ENCODE data around the gene PNPLA2.

PNPLA2 gene

GRCh38 chr11:786235-787083, 32.3 kb upstream of the PNPLA2 start:
- no peak for DNase-seq

GRCh38 chr11:787084-787675, 31.5 kb upstream of the PNPLA2 start:
- no peak for DNase-seq

- DNase-seq = no peak
Observed at GRCh38 chr11:788009-788640, 30.6 kb upstream of the PNPLA2 start.

- no peak for DNase-seq
Observed at GRCh38 chr11:788953-789940, 29.5 kb upstream of the PNPLA2 start.

- no peak for DNase-seq
Observed at GRCh38 chr11:789943-790342, 28.8 kb upstream of the PNPLA2 start, which contains the start of gene CEND1. Gene CEND1, minus strand, starts transcription at chr11:790090. Its CDS starts 1,514 bp downstream, at chr11:788576.

GRCh38 chr11:790721-791564, 27.8 kb upstream of the PNPLA2 start:
- DNase-seq = no peak

- no peak for DNase-seq
Observed at GRCh38 chr11:791658-792534, 26.8 kb upstream of the PNPLA2 start.

- no peak for DNase-seq
Observed at GRCh38 chr11:792535-792821, 26.2 kb upstream of the PNPLA2 start.

GRCh38 chr11:792873-793272, 25.8 kb upstream of the PNPLA2 start:
- peak; percentile 30 for DNase-seq

GRCh38 chr11:793556-793955, 25.2 kb upstream of the PNPLA2 start:
- DNase-seq = no peak

- DNase-seq = no peak
Observed at GRCh38 chr11:794013-794765, 24.5 kb upstream of the PNPLA2 start.

GRCh38 chr11:794766-795633, 23.7 kb upstream of the PNPLA2 start:
- DNase-seq = peak; percentile 35

- peak; percentile 65 for DNase-seq
Observed at GRCh38 chr11:795634-796564, 22.8 kb upstream of the PNPLA2 start.

GRCh38 chr11:796565-797295, 22.0 kb upstream of the PNPLA2 start:
- DNase-seq = no peak

- peak; percentile 64 for DNase-seq
Observed at GRCh38 chr11:797296-798092, 21.2 kb upstream of the PNPLA2 start.

- peak; percentile 55 for DNase-seq
Observed at GRCh38 chr11:798093-798713, 20.5 kb upstream of the PNPLA2 start, which contains the start of gene SLC25A22. Gene SLC25A22, minus strand, starts transcription at chr11:798281. Its CDS starts 3,275 bp downstream, at chr11:795006.
